HG02759 (cell line): Measurements from ENCODE around the gene ARL14EPL.
"Not testable (repeated sequence)": the region's sequence is repeated elsewhere in the genome, so short reads cannot be mapped to it uniquely, and the experiment has no call there.

Source experiments
- ATAC-seq: cut with Tn5 transposase; IDR thresholded peaks from one replicate; pipeline ENCODE4 v1.9.1; 2021; ENCODE audit warnings: mild to moderate bottlenecking, moderate library complexity; ENCODE audit not compliant: unreplicated experiment

The ARL14EPL gene

DNA sequence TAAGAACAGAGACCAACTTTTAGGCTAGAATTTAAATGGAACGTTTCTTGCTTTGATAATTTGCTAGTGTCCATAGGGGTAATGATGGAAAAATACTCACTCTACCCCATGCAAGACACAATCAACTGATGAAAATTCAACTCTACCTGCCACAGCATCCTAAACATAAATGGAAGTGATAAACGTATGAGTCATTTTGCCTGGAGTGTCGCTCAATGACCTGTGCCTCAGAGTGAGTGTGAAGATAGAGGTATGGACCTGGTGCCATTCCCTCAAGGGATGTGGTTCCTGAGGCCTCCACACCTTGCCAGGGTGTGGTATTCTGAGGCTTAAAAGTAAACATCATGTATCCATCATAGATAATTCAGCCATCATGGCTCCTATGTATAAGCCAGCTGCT is 14.0 kb downstream of the ARL14EPL start:
- no peak for ATAC-seq

DNA sequence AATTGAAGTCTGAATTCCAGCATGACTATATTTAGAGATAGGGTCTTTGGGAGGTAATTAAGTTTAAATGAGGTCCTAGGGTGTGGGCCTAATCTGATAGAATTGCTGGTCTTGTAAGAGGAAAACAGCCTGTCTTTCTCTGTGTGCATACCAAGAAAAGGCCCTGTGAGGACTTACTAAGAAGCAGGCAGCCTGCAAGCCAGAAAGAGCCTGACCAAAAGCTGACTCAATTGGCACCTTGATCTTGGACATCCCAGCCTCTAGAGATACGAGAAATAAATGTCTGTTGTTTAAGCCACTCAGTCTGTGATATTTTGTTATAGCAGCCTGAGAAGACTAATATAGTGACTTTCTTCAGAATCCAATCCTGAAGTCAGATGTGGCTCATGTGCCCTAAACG is 14.6 kb downstream of the ARL14EPL start:
- no peak for ATAC-seq

DNA sequence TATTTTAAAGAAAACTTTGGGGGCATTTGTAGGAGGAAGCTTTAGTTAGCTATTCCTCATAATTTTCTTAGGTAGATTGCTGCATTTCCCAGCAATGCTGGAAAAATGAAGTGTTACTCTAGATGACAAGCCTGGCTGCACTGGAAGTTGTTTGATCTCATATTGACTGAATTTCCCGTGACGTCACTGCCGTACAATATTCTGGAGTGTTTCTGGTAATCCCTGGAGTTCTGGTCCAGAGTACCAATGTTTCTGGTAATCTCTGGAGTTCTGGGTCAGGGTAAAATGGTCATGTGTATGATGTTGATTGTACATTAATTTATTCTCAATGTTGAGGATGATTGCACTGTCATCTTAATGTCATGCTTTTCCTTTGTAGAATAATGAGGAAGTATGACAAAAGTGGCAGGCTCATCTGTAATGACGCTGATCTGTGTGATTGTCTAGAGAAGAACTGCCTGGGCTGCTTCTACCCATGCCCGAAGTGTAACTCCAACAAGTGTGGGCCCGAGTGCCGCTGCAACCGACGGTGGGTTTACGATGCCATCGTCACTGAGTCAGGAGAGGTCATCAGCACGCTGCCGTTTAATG is 26.2 kb downstream of the ARL14EPL start:
- no peak for ATAC-seq

GRCh38 chr5:116062352-116062751 is 30.1 kb downstream of the ARL14EPL start:
- no peak for ATAC-seq

- ATAC-seq: no peak
Observed at GRCh38 chr5:116063950-116064349, 31.7 kb downstream of the ARL14EPL start.

GRCh38 chr5:116068028-116068632 is 35.9 kb downstream of the ARL14EPL start:
- peak; percentile 56 for ATAC-seq

- ATAC-seq: no peak
Observed at GRCh38 chr5:116071211-116071610, 38.9 kb downstream of the ARL14EPL start.

GRCh38 chr5:116075191-116075831 is 43.0 kb downstream of the ARL14EPL start:
- ATAC-seq: no peak

DNA sequence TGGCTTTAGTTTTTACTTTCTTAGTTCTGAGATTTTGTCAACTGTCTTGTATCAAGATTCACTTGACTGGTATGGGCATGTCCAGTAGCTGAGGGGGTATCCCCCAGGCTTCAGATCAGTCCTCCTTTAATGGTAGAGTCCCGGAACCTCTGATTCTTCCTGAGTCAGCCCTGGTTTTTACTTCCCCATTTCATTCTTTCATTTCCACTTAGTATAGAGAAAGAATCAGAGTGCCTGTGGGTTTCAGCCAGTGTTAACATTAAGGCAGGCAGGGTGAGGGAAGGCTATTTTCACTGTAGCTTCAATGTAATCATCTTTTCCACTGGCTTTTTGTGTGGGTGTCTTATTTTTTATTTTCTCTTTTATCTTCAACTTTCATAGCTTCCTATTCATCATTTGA is 44.2 kb downstream of the ARL14EPL start:
- peak; percentile 99 for ATAC-seq

- no peak for ATAC-seq
Observed at GRCh38 chr5:116078199-116078598, 45.9 kb downstream of the ARL14EPL start.

- peak; percentile 31 for ATAC-seq
Observed at GRCh38 chr5:116084287-116084691, 52.0 kb downstream of the ARL14EPL start.

DNA sequence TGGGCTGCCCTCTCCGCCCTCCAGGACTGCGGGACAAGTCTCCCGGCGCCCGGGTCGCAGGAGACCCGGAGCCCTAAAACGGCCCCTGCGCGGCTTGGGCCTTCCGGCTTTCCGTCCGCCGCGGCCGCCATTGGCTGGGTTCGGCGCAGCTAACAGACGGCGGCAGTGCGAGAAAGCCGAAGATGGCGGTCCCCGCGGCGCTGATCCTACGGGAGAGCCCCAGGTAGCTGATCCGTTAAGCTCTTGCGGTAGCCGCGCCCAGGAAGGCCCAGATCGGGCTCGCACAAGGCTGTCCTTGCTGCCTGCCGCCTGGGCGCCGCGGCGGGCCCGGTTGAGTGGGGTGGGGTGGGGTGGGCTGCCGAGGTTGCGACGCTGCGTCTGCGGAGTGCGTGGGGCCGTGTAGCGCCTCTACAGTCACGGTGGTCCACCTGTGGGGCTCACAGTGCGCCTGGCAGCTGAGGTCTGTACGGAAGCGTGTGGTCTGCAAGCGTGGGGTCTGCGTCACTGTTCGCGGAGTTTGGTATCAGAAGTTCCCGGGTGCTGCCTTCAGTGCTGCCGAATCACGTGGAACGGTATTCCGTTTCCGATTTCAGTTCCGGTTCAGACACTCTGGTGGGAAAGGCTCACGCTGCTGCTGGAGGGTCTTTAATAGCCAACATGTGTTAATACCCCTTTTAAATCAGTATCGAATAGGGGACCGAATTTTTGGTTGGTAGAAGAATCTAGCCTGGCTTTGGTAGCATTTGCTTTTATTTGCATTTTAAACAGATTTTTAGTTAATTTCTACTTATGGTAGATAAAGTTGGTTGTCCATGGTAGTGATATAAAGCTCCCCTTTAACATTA is 52.8 kb downstream of the ARL14EPL start, which contains the start of gene COMMD10:
TSS of gene COMMD10 (plus strand) at position 155 of the 845 bp plus-strand sequence.
- peak; percentile 91 for ATAC-seq

DNA sequence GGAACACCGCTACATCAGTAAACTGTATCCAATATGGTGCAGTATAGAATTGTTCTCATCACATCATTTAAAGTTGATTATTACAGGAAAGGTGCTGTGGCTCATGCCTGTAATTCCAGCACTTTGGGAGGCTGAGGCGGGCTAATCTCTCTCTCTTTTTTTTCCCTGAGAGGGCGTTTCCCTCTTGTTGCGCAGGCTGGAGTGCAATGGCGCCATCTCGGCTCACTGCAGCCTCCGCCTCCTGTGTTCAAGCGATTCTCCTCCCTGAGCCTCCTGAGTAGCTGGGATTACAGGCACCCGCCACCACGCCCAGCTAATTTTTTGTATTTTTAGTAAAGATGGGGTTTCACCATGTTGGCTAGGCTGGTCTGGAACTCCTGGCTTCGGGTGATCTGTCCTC is 54.0 kb downstream of the ARL14EPL start:
- not testable (repeated sequence) for ATAC-seq

- no peak for ATAC-seq
Observed at GRCh38 chr5:116088062-116088461, 55.8 kb downstream of the ARL14EPL start.

- ATAC-seq: no peak
Observed at GRCh38 chr5:116090302-116090701, 58.0 kb downstream of the ARL14EPL start.

DNA sequence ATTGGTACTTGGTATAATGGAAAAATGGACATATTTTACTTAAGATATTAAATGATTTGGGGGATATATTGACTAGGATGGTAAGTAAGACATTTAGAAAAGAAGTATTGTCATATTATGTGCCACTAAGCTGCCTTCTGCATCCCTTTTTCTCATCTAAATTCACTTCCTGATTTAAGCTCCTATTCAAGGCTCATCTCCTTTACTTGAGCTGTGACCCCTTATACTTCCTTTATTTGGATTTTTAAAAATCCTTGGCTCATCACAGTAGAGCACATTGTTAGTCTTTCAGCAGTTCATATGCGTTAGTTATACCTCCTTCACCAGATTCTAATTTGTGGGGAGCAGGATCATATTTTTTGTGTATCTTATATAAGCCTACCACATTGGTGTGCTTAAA is 59.1 kb downstream of the ARL14EPL start:
- ATAC-seq: no peak

- no peak for ATAC-seq
Observed at GRCh38 chr5:116097301-116097700, 65.0 kb downstream of the ARL14EPL start.

DNA sequence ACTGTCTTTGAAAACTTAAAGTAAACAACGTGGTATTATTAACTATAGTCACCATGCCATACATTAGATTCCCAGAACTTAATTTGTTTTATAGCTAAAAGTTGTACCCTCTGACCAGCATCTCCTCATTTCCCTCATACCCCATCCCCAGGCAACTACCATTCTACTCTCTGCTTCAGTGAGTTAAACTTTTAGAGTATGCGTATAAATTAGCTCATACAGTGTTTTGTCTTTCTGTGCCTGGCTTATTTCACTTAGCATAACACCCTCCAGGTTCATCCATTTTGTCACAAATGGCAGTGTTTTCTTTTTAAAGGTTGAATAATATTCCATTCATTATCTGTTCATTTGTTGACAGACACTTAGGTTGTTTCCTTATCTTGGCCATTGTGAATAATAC is 66.7 kb downstream of the ARL14EPL start:
- ATAC-seq: no peak

- ATAC-seq: not testable (repeated sequence)
Observed at GRCh38 chr5:116104941-116105340, 72.7 kb downstream of the ARL14EPL start.
